Esophagus squamous epithelium (tissue), 4 donors: Measurements from ENCODE around the gene IQGAP2.

Experiments
- CTCF ChIP-seq, 6 experiments: fragments of 450-650 bp in 4 of 6; fragments of 200-600 bp in 2 of 6; sonication (generic) in 2 of 6; IDR thresholded peaks; one replicate each; pipeline ENCODE4 v1.5.1; 2016 to 2019; ENCODE audit warnings: antibody characterized with exemption in 6 of 6, mild to moderate bottlenecking in 4 of 6, moderate library complexity in 4 of 6
- POLR2A ChIP-seq, 4 donors: fragments of 450-650 bp; IDR thresholded peaks; one replicate each; pipeline ENCODE4 v1.6.1; 2017; ENCODE audit warnings: antibody characterized with exemption in 4 of 4, mild to moderate bottlenecking in 4 of 4, moderate library complexity in 3 of 4

- TF ChIP-seq CTCF (IDR thresholded peaks at IDR 0.05) = no peak
- TF ChIP-seq POLR2A (IDR thresholded peaks at IDR 0.05) = no peak
These were observed 11.7 kb downstream of the IQGAP2 start for GRCh38 chr5:76414788-76415187.
